Measurements from ENCODE around the gene CSNK1G3.

DNA sequence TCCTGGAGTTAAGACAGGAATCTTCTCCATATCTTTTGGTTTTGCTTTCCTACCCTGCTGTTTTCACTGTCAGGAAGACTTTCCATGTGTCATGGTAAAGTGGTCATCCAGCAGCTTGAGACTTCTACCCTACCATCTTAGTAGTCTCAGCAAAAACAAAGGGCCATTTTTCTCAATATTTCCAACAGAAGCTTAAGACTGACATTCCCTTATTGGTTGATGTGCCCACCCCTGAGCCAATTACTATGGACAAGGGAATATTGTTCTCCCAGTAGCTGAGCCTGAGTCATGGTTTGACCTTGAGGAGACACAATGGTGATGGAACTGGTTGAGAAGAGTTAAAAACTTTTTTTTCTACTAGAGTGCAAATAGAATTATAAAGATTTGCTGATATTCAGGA, 105.6 kb downstream of the CSNK1G3 start:
- TF ChIP-seq, protein P1, sequence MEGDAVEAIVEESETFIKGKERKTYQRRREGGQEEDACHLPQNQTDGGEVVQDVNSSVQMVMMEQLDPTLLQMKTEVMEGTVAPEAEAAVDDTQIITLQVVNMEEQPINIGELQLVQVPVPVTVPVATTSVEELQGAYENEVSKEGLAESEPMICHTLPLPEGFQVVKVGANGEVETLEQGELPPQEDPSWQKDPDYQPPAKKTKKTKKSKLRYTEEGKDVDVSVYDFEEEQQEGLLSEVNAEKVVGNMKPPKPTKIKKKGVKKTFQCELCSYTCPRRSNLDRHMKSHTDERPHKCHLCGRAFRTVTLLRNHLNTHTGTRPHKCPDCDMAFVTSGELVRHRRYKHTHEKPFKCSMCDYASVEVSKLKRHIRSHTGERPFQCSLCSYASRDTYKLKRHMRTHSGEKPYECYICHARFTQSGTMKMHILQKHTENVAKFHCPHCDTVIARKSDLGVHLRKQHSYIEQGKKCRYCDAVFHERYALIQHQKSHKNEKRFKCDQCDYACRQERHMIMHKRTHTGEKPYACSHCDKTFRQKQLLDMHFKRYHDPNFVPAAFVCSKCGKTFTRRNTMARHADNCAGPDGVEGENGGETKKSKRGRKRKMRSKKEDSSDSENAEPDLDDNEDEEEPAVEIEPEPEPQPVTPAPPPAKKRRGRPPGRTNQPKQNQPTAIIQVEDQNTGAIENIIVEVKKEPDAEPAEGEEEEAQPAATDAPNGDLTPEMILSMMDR (IDR thresholded peaks at IDR 0.05), result no peak
- no peak for TF ChIP-seq POLR2A (IDR thresholded peaks at IDR 0.05)
